Stimulated activated CD8-positive, alpha-beta memory T cell treated with anti-CD3 and anti-CD28 coated beads, Interleukin-7, amount 100 ng/mL, for 48 hours (primary cell): Measurements from ENCODE around the gene KRT40.
"Not testable (repeated sequence)": the region's sequence is repeated elsewhere in the genome, so short reads cannot be mapped to it uniquely, and the experiment has no call there.

Experiments
- DNase-seq, 2 donors: peaks; one replicate each; pipeline ENCODE4 v3.0.0-alpha.2; 2020; ENCODE audit warnings: low read depth in 1 of 2; ENCODE audit errors: extremely low read depth in 1 of 2

The KRT40 gene

GRCh38 chr17:40984226-40984625 is at the start of gene KRT40:
Gene KRT40 (minus strand): TSS chr17:40984326. CDS start chr17:40984273, 53 bp downstream.
- DNase-seq: no peak

DNA sequence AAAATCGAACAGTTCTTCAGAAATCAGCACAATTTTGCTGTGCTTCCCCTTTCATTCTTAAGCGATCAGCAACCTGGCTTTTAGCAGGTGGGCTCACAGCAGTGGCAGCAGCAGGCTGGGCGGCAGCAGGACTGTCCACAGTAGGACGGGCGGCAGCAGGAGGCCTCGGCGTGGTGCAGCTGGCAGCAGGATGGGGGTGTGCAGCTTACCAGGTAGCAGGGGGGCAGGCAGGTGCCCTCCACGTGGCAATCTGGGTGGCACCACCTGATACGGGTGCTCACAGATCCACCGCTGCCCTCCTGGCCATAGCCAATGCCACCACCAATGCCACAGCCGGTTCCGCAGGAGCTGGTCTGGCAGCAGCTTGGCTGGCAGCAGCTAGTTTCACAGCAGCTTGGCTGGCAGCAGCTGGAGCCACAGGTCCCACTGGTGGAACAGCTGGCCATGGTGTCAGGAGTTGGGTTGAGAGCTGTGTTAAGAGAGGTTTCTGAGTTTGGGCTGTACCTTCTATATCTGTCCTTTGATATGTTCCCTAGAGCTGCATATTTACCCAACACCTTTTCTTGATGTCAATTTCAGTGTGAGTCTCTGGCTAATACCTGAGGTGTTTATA is 45.6 kb upstream of the KRT40 start, which contains the start of gene KRTAP1-4:
TSS of gene KRTAP1-4 (minus strand) at position 563 of the 613 bp plus-strand sequence. CDS start at position 446, 117 bp downstream.
- no peak for DNase-seq

DNA sequence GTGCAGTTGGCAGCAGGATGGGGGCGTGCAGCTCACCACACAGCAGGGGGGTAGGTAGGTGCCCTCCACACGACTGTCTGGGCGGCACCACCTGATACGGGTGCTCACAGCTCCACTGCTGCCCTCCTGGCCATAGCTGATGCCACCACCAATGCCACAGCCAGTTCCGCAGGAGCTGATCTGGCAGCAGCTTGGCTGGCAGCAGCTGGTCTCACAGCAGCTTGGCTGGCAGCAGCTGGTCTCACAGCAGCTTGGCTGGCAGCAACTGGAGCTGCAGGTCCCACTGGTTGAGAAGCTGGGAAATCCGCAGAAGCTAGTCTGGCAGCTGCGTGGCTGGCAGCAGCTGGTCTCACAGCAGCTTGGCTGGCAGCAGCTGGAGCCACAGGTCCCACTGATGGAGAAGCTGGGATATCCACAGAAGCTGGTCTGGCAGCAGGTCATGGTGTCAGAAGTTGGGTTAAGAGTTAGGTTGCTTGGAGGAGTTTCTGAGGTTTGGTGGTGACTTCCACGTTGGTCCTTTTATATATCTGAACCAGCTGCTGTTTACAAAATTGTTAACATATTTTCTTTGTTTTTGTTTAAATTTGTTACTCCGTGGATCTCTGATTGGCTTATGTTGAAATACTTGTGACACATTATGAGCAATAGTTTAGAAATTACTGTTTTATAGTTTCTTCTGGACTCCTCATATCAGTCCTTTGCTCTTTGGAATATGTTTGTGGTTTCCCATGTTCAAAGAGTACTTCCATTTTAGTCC is 42.8 kb upstream of the KRT40 start, which contains the start of gene KRTAP1-5:
TSS of gene KRTAP1-5 (minus strand) at position 494 of the 757 bp plus-strand sequence. CDS start at position 441, 53 bp downstream.
- no peak for DNase-seq

- no peak for DNase-seq
These were observed 40.6 kb upstream of the KRT40 start for GRCh38 chr17:41024697-41025096.

GRCh38 chr17:41020336-41020735 is 36.2 kb upstream of the KRT40 start:
- DNase-seq: no peak

DNA sequence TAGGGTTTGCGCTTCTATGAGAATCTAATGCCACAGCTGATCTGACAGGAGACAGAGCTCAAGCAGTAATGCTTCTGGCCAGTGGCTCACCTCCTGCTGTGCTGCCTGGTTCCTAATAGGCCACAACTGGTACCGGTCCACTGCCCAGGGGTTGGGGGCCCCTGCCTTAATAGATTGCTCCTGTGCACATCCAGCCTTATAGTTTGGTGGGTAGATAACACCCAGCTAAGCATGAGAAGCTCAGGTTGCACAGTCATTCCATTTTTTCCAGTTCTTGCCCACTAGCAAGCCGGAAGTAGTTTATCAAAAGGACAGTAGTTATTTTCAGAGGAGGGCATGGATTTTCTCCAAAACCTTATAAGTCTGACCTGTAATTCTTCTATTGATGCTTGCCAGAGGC is 35.3 kb upstream of the KRT40 start:
- DNase-seq: no peak

DNA sequence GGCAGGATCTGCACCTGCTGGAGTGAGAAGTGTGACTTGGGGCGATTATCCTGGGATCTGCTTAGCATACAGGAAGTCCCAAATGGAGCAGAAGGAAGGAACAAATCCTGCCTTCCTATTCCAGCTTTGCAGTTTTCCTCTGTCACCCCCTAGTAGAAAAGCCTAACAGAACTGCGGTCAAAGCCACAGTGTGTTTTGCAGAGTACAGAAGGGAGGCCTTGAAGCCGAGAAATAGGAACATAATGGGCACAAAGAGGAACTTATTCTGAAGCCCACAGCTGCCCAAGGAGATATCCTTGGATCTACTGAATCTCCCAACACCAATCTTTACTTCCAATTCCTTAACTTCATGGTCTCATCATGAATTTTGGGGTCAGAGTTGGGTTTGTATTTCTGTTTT is 34.4 kb upstream of the KRT40 start:
- DNase-seq: no peak

GRCh38 chr17:41016578-41017215 is 32.6 kb upstream of the KRT40 start:
- no peak for DNase-seq

DNA sequence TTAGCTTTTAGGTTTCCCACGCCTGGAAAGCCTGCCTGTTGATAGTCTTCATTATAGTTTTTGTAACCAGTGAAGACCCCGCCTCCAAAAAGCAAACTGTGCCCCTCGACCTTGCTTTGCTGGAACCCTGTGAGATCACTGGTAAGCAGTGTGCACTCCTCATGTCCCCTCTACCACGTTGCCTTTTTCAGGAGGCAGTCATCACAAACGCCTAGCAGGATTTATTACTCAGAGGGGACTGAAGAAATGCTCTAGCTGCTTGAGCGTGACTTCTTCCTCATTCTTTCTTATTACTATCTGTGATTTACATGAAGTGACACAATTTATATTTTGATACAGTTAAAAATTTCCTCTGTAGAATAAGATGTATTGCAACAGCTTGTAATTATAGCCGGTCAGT is 31.3 kb upstream of the KRT40 start:
- DNase-seq: no peak

GRCh38 chr17:41013606-41014005 is 29.5 kb upstream of the KRT40 start:
- DNase-seq: no peak

DNA sequence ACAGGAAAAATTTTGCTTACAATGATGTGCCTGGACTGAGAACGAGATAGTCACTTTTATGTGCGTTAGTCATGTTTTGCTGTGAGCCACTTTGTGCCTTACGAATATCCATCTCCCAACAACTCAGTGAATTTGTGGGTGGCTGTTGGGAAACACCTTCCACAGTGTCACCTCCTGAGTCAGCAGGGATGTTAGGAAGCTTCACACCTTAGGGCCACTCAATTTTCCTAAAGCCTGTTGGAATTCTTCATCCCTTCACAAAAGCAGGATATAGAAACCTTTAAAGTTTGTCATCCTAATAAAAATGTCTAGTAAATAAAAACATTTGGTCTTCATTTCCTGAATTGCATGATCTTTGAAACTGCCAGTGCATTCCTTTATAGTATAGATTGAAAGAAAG is 29.1 kb upstream of the KRT40 start:
- DNase-seq: no peak

GRCh38 chr17:41012326-41013120 is 28.4 kb upstream of the KRT40 start:
- DNase-seq: no peak

- DNase-seq: no peak
These were observed 26.3 kb upstream of the KRT40 start for GRCh38 chr17:41010441-41010840.

- no peak for DNase-seq
These were observed 25.8 kb upstream of the KRT40 start for GRCh38 chr17:41009936-41010335.

DNA sequence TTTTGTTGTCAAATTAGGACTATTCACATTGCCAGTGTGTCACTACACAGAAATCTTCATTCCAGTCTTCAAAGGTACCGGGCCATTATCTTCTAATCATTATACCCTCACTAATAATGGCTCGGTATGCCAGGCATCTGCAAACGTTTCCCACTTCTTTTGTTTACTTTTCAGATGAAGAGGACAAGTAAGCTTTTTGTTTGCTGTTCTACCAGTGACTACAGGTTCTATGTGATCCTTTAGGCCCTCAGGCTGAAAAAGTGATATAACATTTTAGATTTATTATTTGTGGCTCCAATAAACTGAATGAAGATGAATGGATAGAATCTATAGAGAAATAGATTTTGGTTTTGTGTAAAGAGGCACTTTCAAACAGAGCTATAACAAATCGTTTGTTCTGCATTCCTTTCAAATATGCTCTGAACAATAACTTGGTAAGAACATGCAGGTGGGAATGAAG is 25.2 kb upstream of the KRT40 start:
- DNase-seq: no peak

GRCh38 chr17:41008811-41009210 is 24.7 kb upstream of the KRT40 start, which contains the start of gene KRTAP3-1:
Gene KRTAP3-1 (minus strand): TSS chr17:41009128. CDS start chr17:41009074, 54 bp downstream.
- no peak for DNase-seq

DNA sequence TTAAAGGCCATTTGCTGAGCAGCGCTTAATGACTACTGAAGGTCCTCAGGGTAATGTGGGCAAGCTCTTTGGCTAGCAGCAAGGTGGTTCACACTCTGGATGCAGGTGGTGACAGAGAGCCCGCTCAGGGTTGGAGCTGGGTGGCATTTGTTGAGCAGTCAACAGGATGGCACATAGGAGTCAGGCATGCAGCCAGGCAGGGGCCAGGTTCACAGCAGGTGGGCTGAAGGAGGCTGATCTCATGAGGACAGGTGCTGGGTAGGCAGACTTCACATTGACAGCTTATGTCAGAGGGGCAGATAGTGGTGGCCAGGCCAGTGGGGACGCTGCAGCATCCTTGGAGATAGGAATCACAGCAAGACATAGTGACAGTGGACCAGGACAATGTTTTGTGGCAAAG is 20.3 kb upstream of the KRT40 start:
- DNase-seq: no peak

GRCh38 chr17:41003926-41004325 is 19.8 kb upstream of the KRT40 start:
- DNase-seq: no peak

DNA sequence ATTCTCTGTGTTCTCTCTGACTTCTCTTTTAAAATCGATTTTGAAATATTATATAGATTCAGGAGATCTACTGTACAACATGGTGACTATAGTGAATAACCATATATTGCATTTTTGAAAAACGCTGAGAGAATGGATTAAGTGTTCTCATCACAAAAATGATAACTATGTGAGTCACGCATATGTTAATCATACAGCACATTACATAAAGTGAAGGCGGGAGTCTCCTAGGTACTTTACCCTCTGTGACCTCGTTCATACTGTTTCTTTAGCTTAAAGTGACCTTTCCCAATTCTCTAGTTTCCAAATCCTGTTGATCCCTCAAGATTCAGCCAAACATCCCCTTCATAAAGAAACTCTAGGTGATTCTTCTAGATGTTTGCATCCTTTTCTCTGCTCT is 18.7 kb upstream of the KRT40 start:
- DNase-seq: no peak

DNA sequence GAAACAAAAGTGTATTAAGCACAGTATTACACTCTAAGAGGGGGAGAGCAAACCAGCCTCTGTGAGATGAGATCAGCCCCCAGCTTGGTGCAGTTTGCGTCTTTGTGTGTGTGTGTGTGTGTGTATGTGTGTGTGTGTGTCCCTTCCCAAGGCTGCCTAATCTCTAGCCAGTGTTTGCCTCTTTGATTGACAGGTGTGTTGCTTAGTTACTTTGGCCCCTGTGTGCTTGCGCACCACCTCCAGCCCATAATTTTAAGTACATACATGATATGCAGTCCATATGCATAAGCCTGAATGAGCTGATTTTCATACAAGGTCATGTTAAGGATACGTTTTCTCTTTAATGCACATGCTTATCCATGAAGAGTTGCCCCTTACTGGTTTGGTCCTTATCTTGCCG is 17.7 kb upstream of the KRT40 start:
- DNase-seq: no peak

DNA sequence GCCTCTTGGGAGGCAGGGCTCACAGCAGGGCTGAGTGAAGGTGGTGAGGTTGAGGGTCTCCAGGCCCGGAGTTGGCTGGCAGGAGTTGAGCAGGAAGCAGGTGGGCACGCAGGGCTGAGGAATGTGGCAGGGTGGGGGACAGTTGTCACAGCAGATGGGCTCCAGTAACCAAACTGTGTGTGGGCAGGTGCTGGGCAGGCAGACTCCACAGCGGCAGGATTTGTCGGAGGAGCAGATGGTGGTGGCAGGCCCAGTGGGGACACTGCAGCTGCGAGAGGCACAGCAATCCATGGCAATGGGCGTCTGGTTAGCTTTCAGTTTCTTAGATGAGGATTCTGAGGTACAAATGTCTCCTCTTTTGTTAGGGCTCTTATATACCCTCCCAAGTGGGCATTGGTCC is 15.4 kb upstream of the KRT40 start, which contains the start of gene KRTAP3-2:
TSS of gene KRTAP3-2 (minus strand) at position 344 of the 400 bp plus-strand sequence. CDS start at position 291, 53 bp downstream.
- DNase-seq: not testable (repeated sequence)
